IPS-18a (cell line): Measurements from ENCODE around the gene TSPEAR.

Experiments used
- H3K27ac ChIP-seq: one replicate; pipeline ENCODE4 v1.5.1; 2013; ENCODE audit warnings: low read length
- H3K27me3 ChIP-seq: one replicate; pipeline ENCODE4 v1.6.1; 2013; ENCODE audit warnings: mild to moderate bottlenecking, low read length; ENCODE audit not compliant: control insufficient read depth, insufficient read depth
- H3K36me3 ChIP-seq: one replicate; pipeline ENCODE4 v1.6.1; 2013; ENCODE audit warnings: low read depth, low read length; ENCODE audit not compliant: control insufficient read depth
- H3K4me1 ChIP-seq: one replicate; pipeline ENCODE4 v1.6.1; 2013; ENCODE audit warnings: low read depth, low read length; ENCODE audit not compliant: control insufficient read depth
- H3K4me3 ChIP-seq: one replicate; pipeline ENCODE4 v1.5.1; 2013; ENCODE audit warnings: low read length
- H3K9ac ChIP-seq: one replicate; pipeline ENCODE4 v1.6.1; 2013; ENCODE audit warnings: mild to moderate bottlenecking, low read length, moderate library complexity
- H3K9me3 ChIP-seq: one replicate; pipeline ENCODE4 v1.6.1; 2013; ENCODE audit warnings: low read depth, low read length; ENCODE audit not compliant: control insufficient read depth

The TSPEAR gene

DNA sequence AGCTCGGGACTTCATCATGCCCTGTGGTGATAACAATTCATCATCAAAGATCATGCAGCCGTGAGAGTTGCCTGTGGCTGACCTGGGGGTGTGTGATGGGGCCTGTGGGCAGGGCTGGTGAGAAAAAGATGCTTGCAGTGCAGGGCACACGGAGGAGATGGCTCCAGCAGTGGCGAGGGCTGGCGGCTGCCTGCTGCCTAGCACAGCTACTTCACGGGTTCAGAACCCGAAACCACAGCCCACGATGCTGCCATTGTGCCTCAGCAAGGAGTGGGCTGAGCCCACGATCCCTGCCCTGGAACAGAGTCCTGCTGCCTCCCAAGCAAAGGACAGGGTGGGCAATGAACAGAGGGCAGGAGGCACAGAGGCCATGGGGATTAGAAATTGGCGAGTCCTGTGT is 85.1 kb downstream of the TSPEAR start:
- Histone ChIP-seq H3K36me3 (no peaks in the 10 kb centered on the region), H3K27me3 (no peaks in the 10 kb centered on the region), H3K9me3 (peaks cover 19% of the 10 kb centered on the region), H3K4me3 (no peak overlapping the region), H3K4me1 (no peaks in the 10 kb centered on the region), H3K9ac (no peak overlapping the region), H3K27ac (no peak overlapping the region)

- Histone ChIP-seq H3K4me3 (no peak overlapping the region), H3K9me3 (peaks cover 19% of the 10 kb centered on the region), H3K36me3 (no peaks in the 10 kb centered on the region), H3K9ac (no peak overlapping the region), H3K27ac (no peak overlapping the region), H3K27me3 (no peaks in the 10 kb centered on the region), H3K4me1 (no peaks in the 10 kb centered on the region)
Observed at GRCh38 chr21:44625756-44626155, 85.6 kb downstream of the TSPEAR start.

- Histone ChIP-seq H3K4me3 (no peak overlapping the region), H3K9ac (no peak overlapping the region), H3K4me1 (no peaks in the 10 kb centered on the region), H3K9me3 (peaks cover 19% of the 10 kb centered on the region), H3K27ac (no peak overlapping the region), H3K27me3 (no peaks in the 10 kb centered on the region), H3K36me3 (no peaks in the 10 kb centered on the region)
Observed at GRCh38 chr21:44623575-44623974, 87.8 kb downstream of the TSPEAR start.

- peaks cover 15% of the 10 kb centered on the region for H3K9me3 ChIP-seq
- no peak overlapping the region for H3K27ac ChIP-seq
- no peak overlapping the region for H3K9ac ChIP-seq
- H3K27me3 ChIP-seq = no peaks in the 10 kb centered on the region
- no peaks in the 10 kb centered on the region for H3K36me3 ChIP-seq
- no peak overlapping the region for H3K4me3 ChIP-seq
- H3K4me1 ChIP-seq = no peaks in the 10 kb centered on the region
Observed at GRCh38 chr21:44619886-44620285, 91.5 kb downstream of the TSPEAR start.

DNA sequence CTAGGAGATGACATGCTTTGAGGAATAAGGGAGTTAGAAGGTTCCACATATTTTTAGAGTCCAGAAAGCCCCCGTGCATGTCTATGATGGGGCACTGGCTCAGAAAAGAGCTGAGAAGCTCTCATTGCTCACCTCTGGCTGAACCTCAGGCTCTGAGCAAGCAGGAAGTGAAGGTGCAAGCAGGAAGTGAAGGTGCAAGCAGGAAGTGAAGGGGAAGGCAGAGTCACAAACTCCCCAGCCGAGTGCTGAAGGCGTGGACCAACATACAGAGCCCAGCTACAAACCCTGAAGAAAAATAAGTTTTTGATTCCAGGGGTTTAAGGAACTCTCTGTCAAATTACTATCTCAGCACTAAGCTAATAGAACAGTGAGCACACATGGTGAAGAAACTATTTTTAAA is 92.5 kb downstream of the TSPEAR start:
- H3K4me3 ChIP-seq = no peak overlapping the region
- no peak overlapping the region for H3K27ac ChIP-seq
- no peaks in the 10 kb centered on the region for H3K36me3 ChIP-seq
- H3K27me3 ChIP-seq = no peaks in the 10 kb centered on the region
- peaks cover 11% of the 10 kb centered on the region for H3K9me3 ChIP-seq
- H3K4me1 ChIP-seq = no peaks in the 10 kb centered on the region
- H3K9ac ChIP-seq = no peak overlapping the region

DNA sequence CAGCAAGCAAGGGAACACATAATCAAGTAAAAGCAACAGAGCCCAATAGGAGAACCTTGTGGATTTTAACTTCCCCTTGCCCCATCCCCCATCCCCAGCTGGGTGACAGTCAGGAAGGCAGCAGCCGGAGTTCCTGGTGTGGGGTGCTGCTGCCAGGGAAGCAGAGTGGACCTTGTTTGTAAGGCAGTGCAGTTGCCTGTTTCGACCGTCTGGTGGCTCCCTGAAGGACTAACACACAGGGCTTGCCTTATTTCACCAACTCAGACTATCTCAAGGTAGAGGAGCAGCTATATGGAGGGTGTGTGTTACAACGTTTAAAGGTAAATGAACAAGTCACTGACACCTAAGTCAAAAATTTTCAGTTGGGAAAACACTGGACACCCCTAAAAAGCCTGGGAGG is 92.9 kb downstream of the TSPEAR start:
- Histone ChIP-seq H3K9ac (no peak overlapping the region), H3K27ac (no peak overlapping the region), H3K9me3 (peaks cover 7% of the 10 kb centered on the region), H3K4me3 (no peak overlapping the region), H3K27me3 (no peaks in the 10 kb centered on the region), H3K4me1 (no peaks in the 10 kb centered on the region), H3K36me3 (no peaks in the 10 kb centered on the region)

DNA sequence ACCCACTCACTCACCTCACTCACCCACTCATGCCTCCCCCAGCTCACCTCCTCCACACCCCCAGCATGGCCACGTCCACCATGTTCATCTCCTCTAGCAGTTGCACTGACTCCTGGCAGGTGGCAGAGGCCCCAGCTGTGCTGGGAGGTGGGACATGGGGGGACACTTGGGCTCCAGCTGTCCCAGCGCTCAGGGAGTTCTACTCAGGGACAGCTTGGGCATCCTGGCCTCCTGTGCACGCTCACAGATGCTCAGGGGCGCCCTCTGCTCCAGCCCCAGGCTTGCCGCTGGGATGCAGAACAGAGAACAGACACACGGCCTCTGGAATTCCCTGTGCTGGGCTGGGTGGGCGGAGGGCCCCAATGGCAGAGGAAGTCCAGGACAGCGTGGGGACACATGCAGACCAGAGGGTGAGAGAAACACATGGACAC is 94.3 kb downstream of the TSPEAR start:
- no peaks in the 10 kb centered on the region for H3K4me1 ChIP-seq
- H3K9ac ChIP-seq = no peak overlapping the region
- H3K27ac ChIP-seq = no peak overlapping the region
- H3K27me3 ChIP-seq = no peaks in the 10 kb centered on the region
- no peak overlapping the region for H3K4me3 ChIP-seq
- no peaks in the 10 kb centered on the region for H3K9me3 ChIP-seq
- H3K36me3 ChIP-seq = no peaks in the 10 kb centered on the region

DNA sequence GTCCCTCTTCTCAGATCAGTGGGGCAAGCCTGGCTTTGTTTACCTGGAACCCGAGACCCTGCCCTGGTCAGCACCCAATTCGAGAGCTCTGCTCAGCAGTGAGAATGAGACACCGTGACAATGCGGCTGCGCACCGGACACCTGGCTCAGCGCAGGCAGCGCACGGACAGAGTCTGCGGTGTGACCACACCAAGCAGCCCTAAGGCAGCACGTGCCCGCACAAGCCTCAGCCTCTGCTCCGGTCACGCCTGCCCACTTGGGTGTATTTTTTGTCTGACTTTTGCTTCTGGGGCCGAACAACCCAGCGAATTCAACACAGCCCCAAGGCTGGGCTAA is 94.8 kb downstream of the TSPEAR start:
- H3K9me3 ChIP-seq = peaks cover 1% of the 10 kb centered on the region
- H3K4me3 ChIP-seq = no peak overlapping the region
- no peak overlapping the region for H3K9ac ChIP-seq
- no peaks in the 10 kb centered on the region for H3K36me3 ChIP-seq
- H3K4me1 ChIP-seq = no peaks in the 10 kb centered on the region
- H3K27ac ChIP-seq = no peak overlapping the region
- no peaks in the 10 kb centered on the region for H3K27me3 ChIP-seq

- no peaks in the 10 kb centered on the region for H3K4me1 ChIP-seq
- no peak overlapping the region for H3K27ac ChIP-seq
- no peaks in the 10 kb centered on the region for H3K36me3 ChIP-seq
- peaks cover 4% of the 10 kb centered on the region for H3K9me3 ChIP-seq
- H3K4me3 ChIP-seq = no peak overlapping the region
- H3K27me3 ChIP-seq = no peaks in the 10 kb centered on the region
- H3K9ac ChIP-seq = no peak overlapping the region
Observed at GRCh38 chr21:44615911-44616590, 95.3 kb downstream of the TSPEAR start.

DNA sequence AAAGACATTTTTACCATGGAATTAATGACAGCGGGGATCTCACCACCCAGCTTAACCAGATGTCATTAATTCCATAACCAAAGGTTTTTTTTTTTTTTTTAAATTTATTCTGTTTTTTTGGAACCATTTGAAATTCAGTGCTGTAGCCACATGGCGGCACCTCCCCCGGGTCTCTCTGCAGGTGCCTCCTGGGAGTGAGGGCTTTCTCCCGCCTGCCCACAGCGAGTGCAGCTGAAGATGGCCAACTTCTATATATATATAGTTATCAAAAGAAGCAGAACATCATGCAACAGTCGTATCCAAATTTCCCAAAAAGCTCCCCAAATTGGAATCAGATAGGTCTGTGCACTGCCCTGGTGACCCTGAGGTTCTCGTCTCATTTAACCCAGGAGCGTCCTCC is 95.9 kb downstream of the TSPEAR start:
- H3K36me3 ChIP-seq = no peaks in the 10 kb centered on the region
- no peak overlapping the region for H3K4me3 ChIP-seq
- peaks cover 4% of the 10 kb centered on the region for H3K9me3 ChIP-seq
- no peaks in the 10 kb centered on the region for H3K27me3 ChIP-seq
- H3K4me1 ChIP-seq = no peaks in the 10 kb centered on the region
- no peak overlapping the region for H3K27ac ChIP-seq
- no peak overlapping the region for H3K9ac ChIP-seq

DNA sequence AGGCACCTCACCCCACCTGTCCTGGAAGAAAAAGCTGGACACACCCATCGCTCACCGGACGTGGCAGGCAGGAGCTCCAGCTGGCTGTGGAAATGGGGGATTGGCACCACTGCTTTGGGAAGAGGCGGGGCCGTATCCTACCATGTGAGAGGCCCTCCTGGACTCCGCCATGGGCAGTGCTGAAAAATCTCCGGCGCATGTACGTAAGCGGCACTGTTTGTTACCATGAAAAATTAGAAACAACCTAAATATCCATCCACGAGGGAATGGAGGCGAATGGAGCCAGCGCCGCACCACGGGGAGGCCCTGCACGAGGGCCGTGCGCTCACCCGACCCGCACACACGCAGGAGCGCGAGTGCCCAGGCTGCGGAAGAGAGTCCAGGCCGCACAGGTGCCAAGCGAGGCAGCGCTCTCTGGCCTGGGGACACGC is 96.4 kb downstream of the TSPEAR start:
- no peak overlapping the region for H3K9ac ChIP-seq
- no peaks in the 10 kb centered on the region for H3K36me3 ChIP-seq
- no peaks in the 10 kb centered on the region for H3K27me3 ChIP-seq
- H3K4me1 ChIP-seq = no peaks in the 10 kb centered on the region
- no peak overlapping the region for H3K4me3 ChIP-seq
- peaks cover 4% of the 10 kb centered on the region for H3K9me3 ChIP-seq
- no peak overlapping the region for H3K27ac ChIP-seq

DNA sequence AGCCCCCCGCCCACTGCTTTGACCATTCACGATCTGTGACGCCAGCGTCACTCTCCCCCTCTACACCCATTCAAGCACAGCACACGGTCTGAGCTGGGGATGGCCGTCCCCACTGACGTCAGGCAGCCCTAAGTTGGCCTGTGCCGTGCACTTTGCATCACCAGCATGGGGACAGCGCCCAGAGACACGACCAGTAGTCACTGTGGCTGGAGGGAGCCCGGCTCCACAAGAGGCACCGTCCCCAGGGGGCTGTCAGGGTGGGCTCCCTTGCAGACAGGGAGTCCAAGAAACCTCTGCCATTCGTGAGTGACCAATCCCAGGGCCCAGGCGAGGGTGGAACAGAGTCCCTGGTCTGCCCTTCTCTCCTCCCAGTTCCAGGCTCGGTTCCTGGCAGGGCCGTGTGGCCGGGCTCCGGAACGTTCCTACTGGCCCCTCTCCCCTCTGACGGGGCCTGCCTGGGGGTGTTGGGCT is 97.2 kb downstream of the TSPEAR start:
- Histone ChIP-seq H3K9ac (no peak overlapping the region), H3K9me3 (peaks cover 4% of the 10 kb centered on the region), H3K36me3 (no peaks in the 10 kb centered on the region), H3K4me3 (no peak overlapping the region), H3K27me3 (no peaks in the 10 kb centered on the region), H3K27ac (no peak overlapping the region), H3K4me1 (no peaks in the 10 kb centered on the region)
